Vagina (tissue), 2 donors: ENCODE results near the gene ZNF423.

ENCODE experiments used
- POLR2AphosphoS5 ChIP-seq, 2 donors: sonication (generic); formaldehyde crosslinking; IDR thresholded peaks; one replicate each; pipeline ENCODE4 v1.9.0; 2017; ENCODE audit warnings: antibody characterized with exemption in 2 of 2, mild to moderate bottlenecking in 2 of 2, low read depth in 1 of 2; ENCODE audit not compliant: insufficient read depth in 1 of 2
- TF ChIP-seq, protein P1 (sequence below), 3 experiments: fragments of 450-650 bp in 2 of 3; fragments of 200-600 bp in 1 of 3; sonication (generic) in 1 of 3; IDR thresholded peaks; one replicate each; pipeline ENCODE4 v1.5.1; 2017 to 2019; ENCODE audit warnings: antibody characterized with exemption in 3 of 3, mild to moderate bottlenecking in 2 of 3, moderate library complexity in 2 of 3

- TF ChIP-seq, protein P1, sequence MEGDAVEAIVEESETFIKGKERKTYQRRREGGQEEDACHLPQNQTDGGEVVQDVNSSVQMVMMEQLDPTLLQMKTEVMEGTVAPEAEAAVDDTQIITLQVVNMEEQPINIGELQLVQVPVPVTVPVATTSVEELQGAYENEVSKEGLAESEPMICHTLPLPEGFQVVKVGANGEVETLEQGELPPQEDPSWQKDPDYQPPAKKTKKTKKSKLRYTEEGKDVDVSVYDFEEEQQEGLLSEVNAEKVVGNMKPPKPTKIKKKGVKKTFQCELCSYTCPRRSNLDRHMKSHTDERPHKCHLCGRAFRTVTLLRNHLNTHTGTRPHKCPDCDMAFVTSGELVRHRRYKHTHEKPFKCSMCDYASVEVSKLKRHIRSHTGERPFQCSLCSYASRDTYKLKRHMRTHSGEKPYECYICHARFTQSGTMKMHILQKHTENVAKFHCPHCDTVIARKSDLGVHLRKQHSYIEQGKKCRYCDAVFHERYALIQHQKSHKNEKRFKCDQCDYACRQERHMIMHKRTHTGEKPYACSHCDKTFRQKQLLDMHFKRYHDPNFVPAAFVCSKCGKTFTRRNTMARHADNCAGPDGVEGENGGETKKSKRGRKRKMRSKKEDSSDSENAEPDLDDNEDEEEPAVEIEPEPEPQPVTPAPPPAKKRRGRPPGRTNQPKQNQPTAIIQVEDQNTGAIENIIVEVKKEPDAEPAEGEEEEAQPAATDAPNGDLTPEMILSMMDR (IDR thresholded peaks at IDR 0.05), result no peak
- no peak for TF ChIP-seq POLR2AphosphoS5 (IDR thresholded peaks at IDR 0.05; ENCODE audit: insufficient read depth in 1 of 2, low read depth in 1 of 2)
These were observed 292.2 kb downstream of the ZNF423 start for GRCh38 chr16:49563666-49564065.
